ENCODE data around the gene SLC39A10.

Gene SLC39A10

GRCh38 chr2:195733831-195734230, 76.8 kb downstream of the SLC39A10 start:
- no peak for DNase-seq

GRCh38 chr2:195734395-195734794, 77.4 kb downstream of the SLC39A10 start:
- DNase-seq, result no peak

GRCh38 chr2:195734931-195735330, 77.9 kb downstream of the SLC39A10 start:
- no peak for DNase-seq

- no peak for DNase-seq
These were observed 78.3 kb downstream of the SLC39A10 start for GRCh38 chr2:195735347-195735746.

- no peak for DNase-seq
These were observed 80.7 kb downstream of the SLC39A10 start for GRCh38 chr2:195737511-195738325.

GRCh38 chr2:195741191-195741590, 84.2 kb downstream of the SLC39A10 start:
- DNase-seq, result no peak

GRCh38 chr2:195756218-195756942, 99.4 kb downstream of the SLC39A10 start:
- no peak for DNase-seq

- DNase-seq, result no peak
These were observed 101.8 kb downstream of the SLC39A10 start for GRCh38 chr2:195758846-195759245.

- DNase-seq, result no peak
These were observed 102.9 kb downstream of the SLC39A10 start for GRCh38 chr2:195759877-195760276.

- DNase-seq, result no peak
These were observed 106.8 kb downstream of the SLC39A10 start for GRCh38 chr2:195763866-195764265.

- no peak for DNase-seq
These were observed 109.7 kb downstream of the SLC39A10 start for GRCh38 chr2:195766691-195767090.

- no peak for DNase-seq
These were observed 111.4 kb downstream of the SLC39A10 start for GRCh38 chr2:195768431-195768830.

GRCh38 chr2:195769975-195770374, 112.9 kb downstream of the SLC39A10 start:
- DNase-seq, result no peak

- DNase-seq, result no peak
These were observed 122.5 kb downstream of the SLC39A10 start for GRCh38 chr2:195779491-195779890.

GRCh38 chr2:195782156-195782555, 125.1 kb downstream of the SLC39A10 start:
- DNase-seq, result no peak
